ENCODE results near the gene PCDHB5. TPM values are rescaled to one million over a fixed set of nuclear protein-coding genes. Genes with fewer than 3 reads are reported as not detected.
"Not testable (repeated sequence)": the region's sequence is repeated elsewhere in the genome, so short reads cannot be mapped to it uniquely, and the experiment has no call there.

The PCDHB5 gene
- total RNA-seq, 4 donors from 2014 or later, result 1.2 to 16.4 (median 12.6) TPM

GRCh38 chr5:141180313-141180712 lies 45.3 kb downstream of the PCDHB5 start:
- intact Hi-C loops (cut with DNase I; ENCODE audit: low total_unique reads), result no loop called here
- H3K4me3 ChIP-seq, result no peak overlapping the region
- peaks cover 0 to 5% of the 10 kb centered on the region in 2 donors for H3K27me3 ChIP-seq
- H3K4me1 ChIP-seq, result no peaks in the 10 kb centered on the region
- peaks cover 2 to 56% of the 10 kb centered on the region in 2 donors for H3K9me3 ChIP-seq
- no peaks in the 10 kb centered on the region for H3K36me3 ChIP-seq
- TF ChIP-seq CTCF (IDR thresholded peaks at IDR 0.05) (no peak), POLR2A (IDR thresholded peaks at IDR 0.05) (no peak)
- DNase-seq, result no peak
- H3K27ac ChIP-seq, result no peak overlapping the region

GRCh38 chr5:141182248-141182647 lies 47.2 kb downstream of the PCDHB5 start, which contains the start of gene PCDHB16:
Gene PCDHB16 (plus strand): TSS chr5:141182387. CDS start chr5:141182560, 173 bp downstream.
- TF ChIP-seq POLR2A (IDR thresholded peaks at IDR 0.05) (no peak), CTCF (IDR thresholded peaks at IDR 0.05) (peak; percentile 17 to 40 (median 32))
- peak; percentile 39 to 46 for DNase-seq
- intact Hi-C loops (cut with DNase I; ENCODE audit: low total_unique reads), result no loop called here
- no peaks in the 10 kb centered on the region for H3K36me3 ChIP-seq
- peaks cover 0 to 55% of the 10 kb centered on the region in 2 donors for H3K9me3 ChIP-seq
- no peaks in the 10 kb centered on the region for H3K4me1 ChIP-seq
- peaks cover 0 to 3% of the 10 kb centered on the region in 2 donors for H3K27me3 ChIP-seq
- H3K4me3 ChIP-seq, result peak within 1 kb of the TSS; percentile 1 to 37
- no peak within 1 kb of the TSS for H3K27ac ChIP-seq

- DNase-seq; H3K27me3 ChIP-seq; intact Hi-C loops (cut with DNase I; ENCODE audit: low total_unique reads); H3K4me1 ChIP-seq; H3K27ac ChIP-seq; H3K36me3 ChIP-seq; H3K4me3 ChIP-seq: not testable (repeated sequence)
- H3K9me3 ChIP-seq, result peaks cover 0 to 54% of the 10 kb centered on the region in 2 donors
Measured at GRCh38 chr5:141184117-141184855, 49.3 kb downstream of the PCDHB5 start.

- Histone ChIP-seq H3K36me3 (no peaks in the 10 kb centered on the region), H3K27ac (no peak within 1 kb of the TSS), H3K9me3 (peaks cover 3 to 73% of the 10 kb centered on the region in 2 donors), H3K27me3 (no peaks in the 10 kb centered on the region), H3K4me1 (no peaks in the 10 kb centered on the region), H3K4me3 (no peak within 1 kb of the TSS)
- intact Hi-C loops (cut with DNase I; ENCODE audit: low total_unique reads), result no loop called here
- TF ChIP-seq POLR2A (IDR thresholded peaks at IDR 0.05), result no peak
- TF ChIP-seq CTCF (IDR thresholded peaks at IDR 0.05), result peak in 1 of 4 experiments; percentile 2
- DNase-seq, result no peak
Measured at GRCh38 chr5:141186897-141187512, 52.0 kb downstream of the PCDHB5 start, which contains the start of gene PCDHB9. Gene PCDHB9 (plus strand): TSS chr5:141187161. CDS start chr5:141187319, 158 bp downstream.

Other genes starting within 250 kb of the PCDHB5 start
- gene PCDHAC1, start 208.9 kb upstream of the PCDHB5 start, total RNA-seq, result 1 to 10 TPM in 2 of 4 donors, under 1 TPM in 1, not detected in 1; under 0.01 to 1.7 (median 1.2) TPM
- gene PCDHAC2, start 168.7 kb upstream of the PCDHB5 start, total RNA-seq, result 1 to 10 TPM in 2 of 4 donors, under 1 TPM in 2; under 0.01 to 7.1 (median 1.1) TPM
- gene PCDHB1, start 83.8 kb upstream of the PCDHB5 start, total RNA-seq, result under 1 TPM in 1 of 4 donors, not detected in 3; 0.28 TPM
- gene PCDHB2, start 40.6 kb upstream of the PCDHB5 start, total RNA-seq, result 1 to 10 TPM in 3 of 4 donors, not detected in 1; 2.3 to 8.4 (median 4.9) TPM
- gene PCDHB3, start 34.7 kb upstream of the PCDHB5 start, total RNA-seq, result 1 to 10 TPM; 1.0 to 6.9 (median 2.8) TPM
- gene PCDHB4, start 13.4 kb upstream of the PCDHB5 start, total RNA-seq, result 10 to 100 TPM in 1 of 4 donors, 1 to 10 TPM in 2, under 1 TPM in 1; 0.59 to 10.5 (median 6.0) TPM
- gene PCDHB6, start 14.9 kb downstream of the PCDHB5 start, total RNA-seq, result 1 to 10 TPM in 3 of 4 donors, under 1 TPM in 1; 0.51 to 4.2 (median 1.7) TPM
- gene PCDHB7, start 37.4 kb downstream of the PCDHB5 start, total RNA-seq, result 1 to 10 TPM in 3 of 4 donors, under 1 TPM in 1; 0.51 to 8.0 (median 5.7) TPM
- gene PCDHB8, start 42.6 kb downstream of the PCDHB5 start, total RNA-seq, result 1 to 10 TPM in 2 of 4 donors, under 1 TPM in 2; under 0.01 to 5.4 (median 2.1) TPM
- gene PCDHB16, start 47.2 kb downstream of the PCDHB5 start, total RNA-seq, result 10 to 100 TPM in 1 of 4 donors, 1 to 10 TPM in 3; 3.8 to 10.2 (median 5.0) TPM
- 1 to 10 TPM; 1.8 to 5.5 (median 4.8) TPM for gene PCDHB9, start 52.0 kb downstream of the PCDHB5 start, total RNA-seq
- 1 to 10 TPM; 2.6 to 8.3 (median 4.7) TPM for gene PCDHB10, start 57.1 kb downstream of the PCDHB5 start, total RNA-seq
- gene PCDHB11, start 64.4 kb downstream of the PCDHB5 start, total RNA-seq, result 1 to 10 TPM; 2.4 to 9.8 (median 6.9) TPM
- 10 to 100 TPM in 1 of 4 donors, 1 to 10 TPM in 2, under 1 TPM in 1; 0.88 to 20.5 (median 9.1) TPM for gene PCDHB12, start 73.5 kb downstream of the PCDHB5 start, total RNA-seq
- 10 to 100 TPM in 1 of 4 donors, 1 to 10 TPM in 3; 6.2 to 26.1 (median 8.5) TPM for gene PCDHB13, start 78.7 kb downstream of the PCDHB5 start, total RNA-seq
- gene PCDHB14, start 88.1 kb downstream of the PCDHB5 start, total RNA-seq, result 10 to 100 TPM in 2 of 4 donors, 1 to 10 TPM in 2; 3.6 to 14.7 (median 9.3) TPM
- gene PCDHB15, start 110.2 kb downstream of the PCDHB5 start, total RNA-seq, result 10 to 100 TPM in 3 of 4 donors, 1 to 10 TPM in 1; 5.0 to 17.8 (median 12.1) TPM
- 1 to 10 TPM in 2 of 4 donors, under 1 TPM in 1, not detected in 1; 0.28 to 2.4 (median 2.3) TPM for gene SLC25A2, start 168.8 kb downstream of the PCDHB5 start, total RNA-seq
- gene TAF7, start 185.6 kb downstream of the PCDHB5 start, total RNA-seq, result 100 to 1,000 TPM in 2 of 4 donors, 10 to 100 TPM in 2; 76.1 to 121 (median 98.0) TPM
- 1 to 10 TPM in 2 of 4 donors, under 1 TPM in 2; under 0.01 to 3.3 (median 1.5) TPM for gene PCDHGA1, start 195.3 kb downstream of the PCDHB5 start, total RNA-seq
- gene PCDHGA2, start 203.6 kb downstream of the PCDHB5 start, total RNA-seq, result 10 to 100 TPM in 2 of 4 donors, 1 to 10 TPM in 2; 3.2 to 11.6 (median 9.3) TPM
- 1 to 10 TPM in 3 of 4 donors, under 1 TPM in 1; 0.51 to 8.2 (median 5.6) TPM for gene PCDHGA3, start 208.6 kb downstream of the PCDHB5 start, total RNA-seq
- 1 to 10 TPM in 3 of 4 donors, not detected in 1; 4.4 to 7.4 (median 6.9) TPM for gene PCDHGB1, start 214.9 kb downstream of the PCDHB5 start, total RNA-seq
- gene PCDHGA4, start 219.8 kb downstream of the PCDHB5 start, total RNA-seq, result 10 to 100 TPM in 1 of 4 donors, 1 to 10 TPM in 2, under 1 TPM in 1; 0.59 to 16.1 (median 8.7) TPM
- gene PCDHGB2, start 224.8 kb downstream of the PCDHB5 start, total RNA-seq, result 10 to 100 TPM in 2 of 4 donors, 1 to 10 TPM in 1, under 1 TPM in 1; 0.59 to 17.9 (median 8.7) TPM
- 10 to 100 TPM in 3 of 4 donors, 1 to 10 TPM in 1; 1.8 to 11.5 (median 11.2) TPM for gene PCDHGA5, start 229.0 kb downstream of the PCDHB5 start, total RNA-seq
- 10 to 100 TPM in 2 of 4 donors, 1 to 10 TPM in 1, under 1 TPM in 1; 0.59 to 14.1 (median 8.1) TPM for gene PCDHGB3, start 235.0 kb downstream of the PCDHB5 start, total RNA-seq
- 10 to 100 TPM in 3 of 4 donors, 1 to 10 TPM in 1; 4.4 to 16.6 (median 14.3) TPM for gene PCDHGA6, start 238.7 kb downstream of the PCDHB5 start, total RNA-seq
- 10 to 100 TPM in 3 of 4 donors, 1 to 10 TPM in 1; 10.0 to 14.1 (median 11.8) TPM for gene PCDHGA7, start 247.5 kb downstream of the PCDHB5 start, total RNA-seq